GM23338 (cell line): ENCODE measurements around the gene LOXHD1. TPM values are rescaled to one million over a fixed set of nuclear protein-coding genes. Genes with fewer than 3 reads are reported as not detected.

Experiments used
- ATAC-seq: fragments of 200-7000 bp; cut with Tn5 transposase; 3 replicates; pipeline ENCODE4 v1.9.1; 2020
- DNase-seq: peaks from one replicate; pipeline ENCODE4 v3.0.0-alpha.2; 2015; ENCODE audit warnings: low spot score
- H2AFZ ChIP-seq: fragments of 200-600 bp; sonication (generic); 2 replicates; pipeline ENCODE4 v1.8.0; 2016; ENCODE audit warnings: antibody characterized with exemption, mild to moderate bottlenecking, moderate library complexity
- H3F3A ChIP-seq: fragments of 200-600 bp; sonication (generic); replicated peaks from 2 replicates; pipeline ENCODE4 v1.8.0; 2017; ENCODE audit warnings: antibody characterized with exemption, mixed run types, low read depth
- H3K27ac ChIP-seq: fragments of 200-600 bp; sonication (generic); 2 replicates; pipeline ENCODE4 v1.6.1; 2016; ENCODE audit warnings: low read depth
- H3K27me3 ChIP-seq: fragments of 200-600 bp; sonication (generic); 2 replicates; pipeline ENCODE4 v1.8.0; 2016; ENCODE audit warnings: mild to moderate bottlenecking, mixed run types, moderate library complexity; ENCODE audit not compliant: insufficient read depth
- H3K36me3 ChIP-seq: fragments of 200-600 bp; sonication (generic); 2 replicates; pipeline ENCODE4 v1.8.0; 2016; ENCODE audit warnings: mild to moderate bottlenecking; ENCODE audit not compliant: insufficient read depth
- H3K4me1 ChIP-seq: fragments of 200-600 bp; sonication (generic); 2 replicates; pipeline ENCODE4 v1.8.0; 2016; ENCODE audit warnings: mild to moderate bottlenecking, moderate library complexity; ENCODE audit not compliant: insufficient read depth
- H3K4me2 ChIP-seq: fragments of 200-600 bp; sonication (generic); 2 replicates; pipeline ENCODE4 v1.7.1; 2017; ENCODE audit warnings: mixed run types
- H3K4me3 ChIP-seq: fragments of 200-600 bp; sonication (generic); 2 replicates; pipeline ENCODE4 v1.6.1; 2016; ENCODE audit warnings: mixed run types
- H3K79me2 ChIP-seq: fragments of 200-600 bp; sonication (generic); replicated peaks from 2 replicates; pipeline ENCODE4 v1.8.0; 2017; ENCODE audit warnings: mild to moderate bottlenecking; ENCODE audit not compliant: insufficient read depth
- H3K9me2 ChIP-seq: fragments of 200-600 bp; sonication (generic); 2 replicates; pipeline ENCODE4 v1.8.0; 2017; ENCODE audit not compliant: insufficient read depth
- H4K20me1 ChIP-seq: fragments of 200-600 bp; sonication (generic); replicated peaks from 2 replicates; pipeline ENCODE4 v1.8.0; 2017; ENCODE audit warnings: mild to moderate bottlenecking; ENCODE audit not compliant: insufficient read depth
- H3K27ac Mint-ChIP-seq: 2 replicates; pipeline ENCODE4 v1.8.0; 2020; ENCODE audit warnings: inconsistent platforms, mild to moderate bottlenecking, moderate library complexity, mixed read lengths
- H3K27me3 Mint-ChIP-seq: 3 replicates; pipeline ENCODE4 v1.8.0; 2022; ENCODE audit warnings: low read depth, mild to moderate bottlenecking, moderate library complexity, mixed read lengths, inconsistent platforms; ENCODE audit not compliant: insufficient read depth, poor library complexity
- H3K36me3 Mint-ChIP-seq: 3 replicates; pipeline ENCODE4 v1.8.0; 2021; ENCODE audit warnings: low read depth, mild to moderate bottlenecking, inconsistent platforms, moderate library complexity, mixed read lengths
- H3K4me1 Mint-ChIP-seq: 3 replicates; pipeline ENCODE4 v1.8.0; 2020; ENCODE audit warnings: mild to moderate bottlenecking, inconsistent platforms, mixed read lengths
- H3K4me3 Mint-ChIP-seq: 3 replicates; pipeline ENCODE4 v1.8.0; 2021; ENCODE audit warnings: moderate library complexity, mild to moderate bottlenecking, inconsistent platforms, mixed read lengths
- H3K9me3 Mint-ChIP-seq: 3 replicates; pipeline ENCODE4 v1.8.0; 2020; ENCODE audit warnings: moderate library complexity, mild to moderate bottlenecking, inconsistent platforms, mixed read lengths
- CREB1 ChIP-seq: fragments of 250-450 bp; sonication (Bioruptor Pico); IDR thresholded peaks from 2 replicates; pipeline ENCODE4 v1.5.0; 2020; ENCODE audit warnings: low read depth, mild to moderate bottlenecking, moderate library complexity
- EZH2 ChIP-seq: fragments of 200-600 bp; sonication (generic); IDR thresholded peaks from one replicate; pipeline ENCODE4 v1.8.0; 2017; ENCODE audit warnings: antibody characterized with exemption, mild to moderate bottlenecking, low read depth; ENCODE audit not compliant: unreplicated experiment
- JUNB ChIP-seq: IDR thresholded peaks from one replicate; pipeline ENCODE4 v1.6.1; 2016; ENCODE audit warnings: antibody characterized with exemption; ENCODE audit not compliant: unreplicated experiment
- NANOG ChIP-seq: IDR thresholded peaks from 2 replicates; pipeline ENCODE4 v1.6.1; 2016; ENCODE audit warnings: antibody characterized with exemption, borderline replicate concordance
- POLR2AphosphoS5 ChIP-seq: IDR thresholded peaks from 2 replicates; pipeline ENCODE4 v1.6.1; 2016; ENCODE audit warnings: antibody characterized with exemption, low read depth
- ZNF114 ChIP-seq: fragments of 250-450 bp; sonication (Bioruptor Pico); IDR thresholded peaks from 2 replicates; pipeline ENCODE4 v1.5.0; 2020; ENCODE audit warnings: mild to moderate bottlenecking, moderate library complexity
- ZNF331 ChIP-seq: fragments of 250-450 bp; sonication (Bioruptor Pico); IDR thresholded peaks from 2 replicates; pipeline ENCODE4 v1.5.0; 2020; ENCODE audit warnings: low read depth, mild to moderate bottlenecking, moderate library complexity
- ZNF462 ChIP-seq: fragments of 250-450 bp; sonication (Bioruptor Pico); IDR thresholded peaks from 2 replicates; pipeline ENCODE4 v1.5.0; 2020; ENCODE audit warnings: mild to moderate bottlenecking, moderate library complexity
- polyA plus RNA-seq: library from polyadenylated mRNA; unstranded; fragments of >200 nt; fragmentation: Nextera tagmentation; extraction: Ambion mirVana; gene quantifications from 2 replicates; pipeline ENCODE4 v1.2.1, GENCODE V29; 2016
- total RNA-seq: library from RNA; depleted of rRNA; stranded (reverse); fragments of >200 nt; shearing (Covaris generic); gene quantifications from 2 replicates; pipeline ENCODE4 v1.2.3, GENCODE V29; 2014
- TF ChIP-seq, protein P1 (sequence below): IDR thresholded peaks from 2 replicates; pipeline ENCODE4 v1.6.1; 2016; ENCODE audit warnings: antibody characterized with exemption
- TF ChIP-seq, protein P2 (sequence below): IDR thresholded peaks from one replicate; pipeline ENCODE4 v1.6.1; 2018; ENCODE audit warnings: antibody characterized with exemption; ENCODE audit not compliant: unreplicated experiment

Gene LOXHD1
- total and polyA plus RNA-seq, 2 experiments from 2014 or later: 0.17 TPM; not detected in 1

DNA sequence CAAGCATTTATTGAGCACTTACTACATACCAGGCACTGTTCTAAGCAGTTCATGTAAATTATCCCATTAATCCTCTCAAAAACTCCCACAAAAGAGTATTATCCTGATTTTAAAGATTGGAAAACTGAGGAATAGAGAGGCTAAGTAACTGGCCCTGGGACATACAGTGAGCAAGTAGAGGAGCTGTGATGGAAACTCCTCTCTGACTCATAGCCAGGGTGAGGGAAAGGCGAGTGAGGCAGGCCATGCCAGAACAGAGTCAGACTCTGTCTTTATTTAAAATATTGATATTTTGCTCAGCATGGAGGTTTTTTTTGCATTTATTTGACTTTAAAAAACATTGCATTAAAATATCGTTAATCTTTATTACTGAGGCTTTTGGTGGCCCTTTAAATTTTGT, 208.0 kb downstream of the LOXHD1 start:
- no peaks in the 10 kb centered on the region for H3K27me3 ChIP-seq
- Mint-ChIP-seq H3K27ac (no peak overlapping the region), H3K27me3 (no peaks in the 10 kb centered on the region), H3K4me3 (no peak overlapping the region), H3K36me3 (peaks cover 21% of the 10 kb centered on the region), H3K9me3 (peaks cover 19% of the 10 kb centered on the region), H3K4me1 (peaks cover 29% of the 10 kb centered on the region)
- H2AFZ ChIP-seq: no peak overlapping the region
- H3K27ac ChIP-seq: no peak overlapping the region
- H4K20me1 ChIP-seq: no peaks in the 10 kb centered on the region
- no peak overlapping the region for H3K4me3 ChIP-seq
- no peaks in the 10 kb centered on the region for H3K79me2 ChIP-seq
- peaks cover 3% of the 10 kb centered on the region; the same call in 1 of the 2 replicates for H3K9me2 ChIP-seq
- TF ChIP-seq ZNF114 (CRISPR knock-in tag) (no peak), ZNF331 (no peak), POLR2AphosphoS5 (no peak), NANOG (no peak), EZH2 (no peak), JUNB (no peak), ZNF462 (CRISPR knock-in tag) (no peak), CREB1 (CRISPR knock-in tag) (no peak)
- TF ChIP-seq, protein P1, sequence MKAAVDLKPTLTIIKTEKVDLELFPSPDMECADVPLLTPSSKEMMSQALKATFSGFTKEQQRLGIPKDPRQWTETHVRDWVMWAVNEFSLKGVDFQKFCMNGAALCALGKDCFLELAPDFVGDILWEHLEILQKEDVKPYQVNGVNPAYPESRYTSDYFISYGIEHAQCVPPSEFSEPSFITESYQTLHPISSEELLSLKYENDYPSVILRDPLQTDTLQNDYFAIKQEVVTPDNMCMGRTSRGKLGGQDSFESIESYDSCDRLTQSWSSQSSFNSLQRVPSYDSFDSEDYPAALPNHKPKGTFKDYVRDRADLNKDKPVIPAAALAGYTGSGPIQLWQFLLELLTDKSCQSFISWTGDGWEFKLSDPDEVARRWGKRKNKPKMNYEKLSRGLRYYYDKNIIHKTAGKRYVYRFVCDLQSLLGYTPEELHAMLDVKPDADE: no peak
- TF ChIP-seq, protein P2, sequence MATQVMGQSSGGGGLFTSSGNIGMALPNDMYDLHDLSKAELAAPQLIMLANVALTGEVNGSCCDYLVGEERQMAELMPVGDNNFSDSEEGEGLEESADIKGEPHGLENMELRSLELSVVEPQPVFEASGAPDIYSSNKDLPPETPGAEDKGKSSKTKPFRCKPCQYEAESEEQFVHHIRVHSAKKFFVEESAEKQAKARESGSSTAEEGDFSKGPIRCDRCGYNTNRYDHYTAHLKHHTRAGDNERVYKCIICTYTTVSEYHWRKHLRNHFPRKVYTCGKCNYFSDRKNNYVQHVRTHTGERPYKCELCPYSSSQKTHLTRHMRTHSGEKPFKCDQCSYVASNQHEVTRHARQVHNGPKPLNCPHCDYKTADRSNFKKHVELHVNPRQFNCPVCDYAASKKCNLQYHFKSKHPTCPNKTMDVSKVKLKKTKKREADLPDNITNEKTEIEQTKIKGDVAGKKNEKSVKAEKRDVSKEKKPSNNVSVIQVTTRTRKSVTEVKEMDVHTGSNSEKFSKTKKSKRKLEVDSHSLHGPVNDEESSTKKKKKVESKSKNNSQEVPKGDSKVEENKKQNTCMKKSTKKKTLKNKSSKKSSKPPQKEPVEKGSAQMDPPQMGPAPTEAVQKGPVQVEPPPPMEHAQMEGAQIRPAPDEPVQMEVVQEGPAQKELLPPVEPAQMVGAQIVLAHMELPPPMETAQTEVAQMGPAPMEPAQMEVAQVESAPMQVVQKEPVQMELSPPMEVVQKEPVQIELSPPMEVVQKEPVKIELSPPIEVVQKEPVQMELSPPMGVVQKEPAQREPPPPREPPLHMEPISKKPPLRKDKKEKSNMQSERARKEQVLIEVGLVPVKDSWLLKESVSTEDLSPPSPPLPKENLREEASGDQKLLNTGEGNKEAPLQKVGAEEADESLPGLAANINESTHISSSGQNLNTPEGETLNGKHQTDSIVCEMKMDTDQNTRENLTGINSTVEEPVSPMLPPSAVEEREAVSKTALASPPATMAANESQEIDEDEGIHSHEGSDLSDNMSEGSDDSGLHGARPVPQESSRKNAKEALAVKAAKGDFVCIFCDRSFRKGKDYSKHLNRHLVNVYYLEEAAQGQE: no peak
- ATAC-seq (no peak), DNase-seq (no peak)
- H3K36me3 ChIP-seq: no peaks in the 10 kb centered on the region
- H3K4me2 ChIP-seq: no peak overlapping the region
- H3K4me1 ChIP-seq: peaks cover 12% of the 10 kb centered on the region
- H3F3A ChIP-seq: no peaks in the 10 kb centered on the region
